ENCODE measurements around the gene LHFPL3. TPM values are rescaled to one million over a fixed set of nuclear protein-coding genes. Genes with fewer than 3 reads are reported as not detected.

The LHFPL3 gene
- total and polyA plus RNA-seq, 2 donors = 0.26 TPM; not detected in 1

DNA sequence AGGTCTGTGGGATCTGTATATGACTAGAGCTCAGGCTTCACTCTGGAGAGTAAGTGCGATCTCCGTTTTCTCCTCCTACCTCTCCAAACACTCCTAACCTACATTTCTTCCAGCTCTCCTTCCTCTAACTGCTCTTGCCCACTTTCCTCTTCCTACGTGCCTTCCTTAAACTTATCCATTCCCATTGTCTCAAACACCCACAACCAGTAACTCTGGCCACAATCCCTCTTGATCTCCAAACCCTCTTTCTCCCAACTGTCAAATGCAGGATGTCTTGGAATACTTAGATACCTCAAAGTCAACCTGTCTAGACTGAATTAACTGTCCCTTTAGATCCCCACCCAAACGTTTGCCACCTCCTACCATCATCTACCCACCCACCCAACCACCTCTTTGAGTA lies 471.9 kb downstream of the LHFPL3 start:
- 71% methylated on average over 4 of the region's 4 CpGs for WGBS

DNA sequence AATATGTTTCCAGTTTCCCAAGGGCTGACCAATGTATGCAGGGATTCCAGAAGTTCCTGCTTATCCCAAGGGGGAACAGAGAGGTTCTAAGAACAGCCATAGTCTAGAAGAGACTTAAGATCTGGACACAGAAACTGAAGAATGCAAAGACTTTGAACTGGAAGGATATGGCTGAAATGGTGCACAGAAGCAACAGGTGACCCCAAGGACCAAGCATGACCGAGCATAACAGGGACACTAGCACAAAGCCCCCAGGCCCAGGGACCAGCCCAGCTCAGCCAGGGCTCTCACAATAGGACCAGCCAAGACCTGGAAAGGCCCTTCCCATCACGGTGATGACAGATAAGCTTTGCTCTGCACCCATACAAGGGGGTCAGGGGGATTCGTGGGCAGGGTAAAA lies 472.6 kb downstream of the LHFPL3 start:
- Histone ChIP-seq H3K36me3 (ENCODE audit: insufficient read depth) (no peaks in the 10 kb centered on the region), H3K4me3 (ENCODE audit: low read depth, low read length) (no peak overlapping the region), H3K4me1 (ENCODE audit: insufficient read depth) (no peaks in the 10 kb centered on the region), H3K27ac (ENCODE audit: low read depth) (no peak overlapping the region)
- WGBS = 73% methylated on average over 3 of the region's 3 CpGs
- no peak for DNase-seq (ENCODE audit: extremely low spot score)

More for the DNA sequence above, 471.9 kb downstream of the LHFPL3 start:
- H3K4me1 ChIP-seq (ENCODE audit: insufficient read depth) = no peaks in the 10 kb centered on the region
- no peak overlapping the region for H3K27ac ChIP-seq (ENCODE audit: low read depth)
- DNase-seq (ENCODE audit: extremely low spot score) = no peak
- no peak overlapping the region for H3K4me3 ChIP-seq (ENCODE audit: low read depth, low read length)
- no peaks in the 10 kb centered on the region for H3K36me3 ChIP-seq (ENCODE audit: insufficient read depth)

DNA sequence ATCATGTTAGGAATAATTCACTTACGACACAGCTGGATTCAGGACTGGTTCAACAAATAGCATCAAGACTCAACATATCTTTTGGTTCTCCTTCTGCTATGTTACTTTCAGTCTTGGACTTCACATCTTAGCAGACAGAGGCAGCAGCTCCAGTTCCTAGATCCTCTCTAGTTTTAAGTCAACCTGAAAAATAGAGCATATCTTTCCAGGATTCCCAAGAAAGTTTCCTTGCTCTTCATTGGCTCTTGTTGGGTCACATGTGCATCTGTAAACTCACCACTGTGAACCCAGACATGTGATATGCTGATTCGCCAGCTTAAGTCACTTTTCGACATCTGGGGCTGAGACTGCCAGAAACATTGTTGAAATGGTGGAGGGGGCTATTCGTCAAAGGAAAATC lies 475.5 kb downstream of the LHFPL3 start:
- Histone ChIP-seq H3K4me1 (ENCODE audit: insufficient read depth) (no peaks in the 10 kb centered on the region), H3K27ac (ENCODE audit: low read depth) (no peak overlapping the region), H3K4me3 (ENCODE audit: low read depth, low read length) (no peak overlapping the region), H3K36me3 (ENCODE audit: insufficient read depth) (no peaks in the 10 kb centered on the region)
- WGBS = 80% methylated on average over 4 of the region's 4 CpGs
- no peak for DNase-seq (ENCODE audit: extremely low spot score)

DNA sequence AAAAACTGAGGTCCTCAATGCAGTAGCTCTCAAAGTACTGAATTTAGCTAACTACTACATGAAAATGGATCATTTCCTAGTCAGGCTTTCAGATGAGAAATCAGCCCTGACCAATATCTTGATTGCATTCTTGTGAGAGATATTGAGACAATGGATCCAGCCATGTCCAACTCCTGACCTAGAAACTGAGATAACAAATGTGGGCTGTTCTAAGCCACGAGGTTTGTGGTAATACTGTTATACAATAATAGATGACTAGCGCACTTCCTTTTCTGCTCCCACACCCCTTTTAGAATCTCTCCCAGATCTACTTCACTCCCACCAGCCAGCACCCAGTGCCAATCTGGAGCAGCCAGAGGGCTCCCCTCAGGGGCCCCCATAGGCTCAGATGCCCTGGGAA lies 476.3 kb downstream of the LHFPL3 start:
- Histone ChIP-seq H3K4me3 (ENCODE audit: low read depth, low read length) (no peak overlapping the region), H3K36me3 (ENCODE audit: insufficient read depth) (no peaks in the 10 kb centered on the region), H3K27ac (ENCODE audit: low read depth) (no peak overlapping the region), H3K4me1 (ENCODE audit: insufficient read depth) (no peaks in the 10 kb centered on the region)
- no peak for DNase-seq (ENCODE audit: extremely low spot score)
- WGBS = 76% methylated on average over 2 of the region's 2 CpGs

DNA sequence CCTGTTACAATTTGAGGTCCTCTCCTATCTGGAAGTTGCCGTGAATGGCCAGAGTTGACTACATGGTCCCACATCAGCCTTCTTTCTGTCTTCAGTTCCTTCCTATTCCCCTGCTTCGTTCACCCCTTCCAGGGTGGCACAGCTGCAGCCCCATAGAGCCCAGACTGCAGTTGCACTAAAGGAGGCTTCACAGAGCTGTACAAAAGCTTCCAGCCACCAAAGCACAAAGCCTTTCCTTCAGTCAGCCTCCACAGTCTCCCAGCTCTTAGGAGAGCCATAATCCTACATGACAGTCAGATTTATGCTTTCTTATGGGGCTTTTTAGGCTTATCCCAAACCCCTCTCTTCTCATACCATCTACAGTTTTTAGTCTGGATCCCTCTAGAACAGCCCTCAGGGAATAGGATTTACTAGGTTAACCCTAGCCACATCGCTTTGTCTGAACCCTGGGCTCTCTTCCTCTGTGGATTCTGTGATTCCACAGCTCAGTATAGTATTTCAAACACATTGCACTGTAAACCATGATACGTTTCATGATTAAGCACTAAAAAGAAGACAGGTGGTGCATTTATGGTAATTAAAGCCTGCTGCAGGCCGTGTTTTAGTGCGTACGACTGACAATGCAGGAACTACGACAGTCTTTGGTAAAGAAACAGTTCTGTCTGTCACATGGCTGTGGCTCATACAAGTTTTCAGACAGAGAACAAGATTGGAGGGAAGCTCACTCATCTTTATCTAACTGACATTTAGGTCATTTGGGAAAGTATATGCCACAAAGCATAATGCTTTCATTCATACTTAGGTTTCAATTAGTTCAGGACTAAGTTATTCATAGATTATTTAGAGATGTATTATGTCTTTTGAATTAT lies 477.3 kb downstream of the LHFPL3 start:
- Histone ChIP-seq H3K27ac (ENCODE audit: low read depth) (no peak overlapping the region), H3K4me1 (ENCODE audit: insufficient read depth) (no peaks in the 10 kb centered on the region), H3K4me3 (ENCODE audit: low read depth, low read length) (no peak overlapping the region), H3K36me3 (ENCODE audit: insufficient read depth) (no peaks in the 10 kb centered on the region)
- no peak for DNase-seq (ENCODE audit: extremely low spot score)
- 36% methylated on average over 8 of the region's 8 CpGs for WGBS

DNA sequence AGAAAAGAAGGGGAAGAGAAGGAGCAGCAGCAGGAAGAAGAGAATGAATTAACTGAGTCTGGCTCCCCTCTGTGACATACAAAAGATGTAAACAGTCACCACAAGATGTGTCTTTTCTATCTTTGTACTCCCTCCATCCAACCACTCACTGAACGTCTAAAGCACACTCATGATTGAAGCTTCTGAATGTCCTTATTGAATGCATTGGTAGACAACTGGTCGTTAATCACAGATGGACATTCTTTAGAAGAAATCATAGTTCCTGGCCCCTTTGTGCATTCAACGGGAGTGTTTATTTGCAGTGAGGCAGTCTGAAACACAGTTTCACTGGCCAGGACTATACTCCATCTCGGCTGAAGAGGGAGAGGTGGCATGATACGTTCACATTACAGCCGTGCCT lies 479.3 kb downstream of the LHFPL3 start:
- DNase-seq (ENCODE audit: extremely low spot score) = no peak
- Histone ChIP-seq H3K36me3 (ENCODE audit: insufficient read depth) (no peaks in the 10 kb centered on the region), H3K27ac (ENCODE audit: low read depth) (no peak overlapping the region), H3K4me3 (ENCODE audit: low read depth, low read length) (no peak overlapping the region), H3K4me1 (ENCODE audit: insufficient read depth) (no peaks in the 10 kb centered on the region)
- 58% methylated on average over 6 of the region's 6 CpGs for WGBS

DNA sequence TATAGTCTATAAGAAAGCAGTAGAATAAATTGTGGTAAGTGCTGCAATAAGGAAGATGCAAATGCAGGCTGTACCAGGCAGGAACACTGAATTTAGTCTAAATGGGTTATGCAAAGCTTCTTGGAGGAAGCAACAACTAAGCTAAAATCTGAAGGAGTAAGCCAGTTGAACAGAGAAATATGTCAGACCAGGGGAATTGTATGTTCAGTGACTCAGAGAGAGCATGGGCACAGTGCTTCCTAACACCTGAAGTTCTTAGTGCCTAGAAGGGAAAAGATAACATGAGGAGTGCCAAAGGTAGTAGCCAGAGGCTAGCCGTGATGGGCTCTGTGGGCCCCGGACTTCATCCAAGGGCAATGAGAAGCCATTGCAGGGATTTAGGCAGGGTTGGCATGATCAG lies 481.5 kb downstream of the LHFPL3 start:
- no peaks in the 10 kb centered on the region for H3K4me1 ChIP-seq (ENCODE audit: insufficient read depth)
- no peak overlapping the region for H3K4me3 ChIP-seq (ENCODE audit: low read depth, low read length)
- no peak for DNase-seq (ENCODE audit: extremely low spot score)
- 92% methylated on average over 2 of the region's 2 CpGs for WGBS
- no peak overlapping the region for H3K27ac ChIP-seq (ENCODE audit: low read depth)
- H3K36me3 ChIP-seq (ENCODE audit: insufficient read depth) = no peaks in the 10 kb centered on the region

DNA sequence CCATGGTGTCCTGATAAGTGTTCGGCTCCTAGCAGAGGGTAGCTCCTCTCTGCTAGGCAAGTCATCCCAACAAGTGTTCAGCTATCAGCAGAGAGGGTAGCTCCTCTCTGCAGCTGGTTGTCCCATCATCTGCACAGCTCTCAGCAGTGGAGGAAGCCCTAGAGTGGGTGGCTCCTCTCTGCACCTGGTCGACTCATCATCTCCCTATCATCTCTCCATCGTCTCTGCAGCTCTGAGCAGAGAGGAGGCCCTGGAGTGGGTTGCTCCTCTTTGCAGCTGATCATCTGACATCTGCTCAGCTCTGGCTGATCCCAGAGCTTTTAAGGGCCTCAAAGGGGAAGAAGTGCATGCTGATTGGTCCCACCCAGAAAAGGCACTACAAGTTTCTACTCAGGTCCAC lies 485.7 kb downstream of the LHFPL3 start:
- no peaks in the 10 kb centered on the region for H3K4me1 ChIP-seq (ENCODE audit: insufficient read depth)
- no peaks in the 10 kb centered on the region for H3K36me3 ChIP-seq (ENCODE audit: insufficient read depth)
- no peak overlapping the region for H3K27ac ChIP-seq (ENCODE audit: low read depth)
- no peak overlapping the region for H3K4me3 ChIP-seq (ENCODE audit: low read depth, low read length)
- no peak for DNase-seq (ENCODE audit: extremely low spot score)
- 72% methylated on average over 3 of the region's 3 CpGs for WGBS

DNA sequence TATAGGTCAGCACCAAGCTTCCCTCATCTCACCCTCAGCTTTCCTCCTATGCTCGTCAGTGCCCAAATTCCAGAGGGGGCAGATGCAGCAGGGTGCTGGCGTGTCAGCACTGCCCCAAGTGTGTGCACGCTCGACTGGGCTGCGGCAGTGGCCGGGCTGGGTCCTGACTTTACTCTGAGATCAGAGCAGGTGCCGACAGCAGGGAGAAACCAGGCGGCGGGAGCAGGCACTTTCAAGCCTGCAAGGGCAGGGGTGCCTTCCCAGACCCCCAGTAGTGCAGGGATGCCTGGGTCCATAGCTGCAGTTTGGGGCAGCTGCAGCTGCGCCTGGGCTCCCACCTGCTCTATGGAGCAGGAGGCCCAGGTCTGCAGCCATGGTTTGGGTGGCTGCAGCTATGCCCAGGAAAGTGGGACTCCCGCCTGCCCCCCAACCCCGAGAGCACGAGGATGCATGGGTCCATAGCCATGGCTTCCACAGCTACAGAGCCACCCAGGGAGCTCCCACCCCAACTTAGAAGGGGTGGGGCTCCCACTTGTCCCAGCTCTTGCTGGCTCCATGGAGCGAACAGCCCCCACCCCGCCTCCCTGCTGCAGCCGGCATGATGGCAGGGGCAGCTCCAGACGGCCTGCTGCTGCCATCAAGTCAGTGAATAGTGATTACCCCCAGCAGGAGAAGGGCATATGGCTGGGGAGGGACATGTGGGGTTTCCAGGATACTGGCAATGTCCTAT lies 486.4 kb downstream of the LHFPL3 start:
- Histone ChIP-seq H3K4me3 (ENCODE audit: low read depth, low read length) (no peak overlapping the region), H3K27ac (ENCODE audit: low read depth) (no peak overlapping the region), H3K4me1 (ENCODE audit: insufficient read depth) (no peaks in the 10 kb centered on the region), H3K36me3 (ENCODE audit: insufficient read depth) (no peaks in the 10 kb centered on the region)
- DNase-seq (ENCODE audit: extremely low spot score) = no peak
- 82% methylated on average over 17 of the region's 17 CpGs for WGBS

DNA sequence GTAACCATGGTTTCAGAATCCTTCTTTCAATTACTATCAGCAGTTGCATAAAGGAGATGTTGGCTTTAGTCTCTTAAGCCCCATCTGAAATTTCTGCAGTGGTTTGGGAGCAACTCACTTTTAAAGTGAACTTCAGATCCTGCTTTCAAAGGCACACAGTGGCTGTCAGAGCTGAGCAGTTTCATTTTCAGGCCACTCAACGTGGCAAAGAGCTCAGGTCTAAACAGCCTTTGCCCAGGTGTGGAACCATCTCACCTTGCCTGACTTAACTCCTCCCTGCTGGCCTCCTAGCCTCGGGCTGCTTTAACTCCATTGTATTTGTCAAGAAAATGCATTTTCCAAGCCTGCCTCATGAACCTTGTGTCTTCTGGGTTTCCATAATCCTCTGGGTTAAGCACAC lies 488.1 kb downstream of the LHFPL3 start:
- 54% methylated on average over 2 of the region's 2 CpGs for WGBS
- no peaks in the 10 kb centered on the region for H3K4me1 ChIP-seq (ENCODE audit: insufficient read depth)
- DNase-seq (ENCODE audit: extremely low spot score) = no peak
- H3K36me3 ChIP-seq (ENCODE audit: insufficient read depth) = no peaks in the 10 kb centered on the region
- H3K27ac ChIP-seq (ENCODE audit: low read depth) = no peak overlapping the region
- H3K4me3 ChIP-seq (ENCODE audit: low read depth, low read length) = no peak overlapping the region

DNA sequence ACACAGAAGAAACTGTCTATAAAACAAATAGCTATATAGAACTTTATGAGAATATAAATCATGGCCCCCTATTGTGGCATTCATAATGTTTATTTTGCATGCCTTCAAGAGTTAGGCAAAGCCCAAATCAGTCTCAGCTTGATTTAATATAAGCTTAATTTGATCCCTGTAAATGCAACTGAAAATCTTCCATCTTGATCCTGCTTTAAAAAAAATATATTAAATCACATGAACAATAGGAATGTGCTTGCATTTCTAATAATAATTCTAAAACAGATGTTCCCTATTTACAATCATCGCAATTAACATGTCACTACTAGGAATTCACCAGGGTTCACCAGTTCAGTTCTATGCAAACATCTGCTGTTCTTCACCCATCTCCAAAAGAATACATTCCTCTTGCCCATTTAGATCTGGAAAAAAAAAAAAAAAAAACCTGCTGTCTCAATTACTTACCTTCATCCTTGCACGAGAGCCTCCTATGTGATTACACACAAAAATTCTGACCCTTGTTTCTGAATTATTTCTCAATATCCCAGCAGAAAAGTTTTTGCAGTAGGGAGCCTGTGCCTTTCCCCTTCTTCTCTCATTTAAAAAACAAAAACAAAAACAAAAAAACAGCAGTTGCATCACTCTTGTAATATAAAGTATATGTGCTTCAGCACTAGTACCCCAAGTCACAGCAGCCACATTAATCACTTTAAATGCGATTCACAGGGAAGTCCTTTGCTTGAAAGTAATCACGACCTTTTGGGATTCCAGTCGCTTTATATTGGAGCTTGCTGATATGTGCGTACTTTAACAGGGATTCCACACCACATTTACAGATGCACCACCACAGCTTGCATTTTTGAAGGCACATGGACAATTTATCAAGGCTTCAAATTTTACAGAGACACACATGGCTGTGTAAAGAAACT lies 490.8 kb downstream of the LHFPL3 start:
- 23% methylated on average over 6 of the region's 6 CpGs for WGBS
- Histone ChIP-seq H3K36me3 (ENCODE audit: insufficient read depth) (no peaks in the 10 kb centered on the region), H3K27ac (ENCODE audit: low read depth) (no peak overlapping the region), H3K4me3 (ENCODE audit: low read depth, low read length) (no peak overlapping the region), H3K4me1 (ENCODE audit: insufficient read depth) (no peaks in the 10 kb centered on the region)
- peak; percentile 13 for DNase-seq (ENCODE audit: extremely low spot score)

DNA sequence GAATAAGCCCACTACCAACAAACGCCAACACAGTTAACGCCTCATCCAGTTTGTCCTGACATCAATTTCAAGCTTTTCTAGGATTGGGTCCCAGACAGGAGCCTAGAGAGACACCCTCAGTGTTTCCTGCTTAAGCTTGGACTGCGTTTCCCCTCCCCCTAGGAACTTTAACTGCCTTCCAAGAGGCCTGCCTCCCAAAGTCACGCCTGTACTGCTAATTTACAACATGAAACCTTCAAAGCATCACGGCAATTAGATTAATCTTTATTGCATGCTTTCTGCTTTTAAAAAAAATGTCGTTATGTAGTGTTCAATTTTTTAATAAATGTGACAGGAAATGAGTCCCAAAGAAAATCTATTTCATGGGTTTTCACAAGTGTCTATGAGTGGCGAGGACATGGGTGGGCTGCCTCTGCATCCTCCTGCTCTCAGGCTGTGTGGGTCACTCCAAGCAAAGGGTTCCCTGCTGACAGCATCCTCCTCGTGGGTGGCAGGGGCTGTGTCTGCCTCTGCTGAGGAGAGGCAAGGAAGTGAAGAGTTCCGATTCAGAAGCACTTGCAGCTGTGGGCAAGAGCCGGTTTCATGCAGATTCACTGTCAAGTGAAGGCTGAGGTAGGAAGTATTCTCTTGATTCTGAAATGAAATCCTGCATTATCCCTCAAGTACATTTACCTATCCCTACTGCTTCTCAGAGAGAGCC lies 492.6 kb downstream of the LHFPL3 start:
- H3K36me3 ChIP-seq (ENCODE audit: insufficient read depth) = no peaks in the 10 kb centered on the region
- no peak overlapping the region for H3K27ac ChIP-seq (ENCODE audit: low read depth)
- WGBS = 55% methylated on average over 10 of the region's 10 CpGs
- H3K4me3 ChIP-seq (ENCODE audit: low read depth, low read length) = no peak overlapping the region
- no peak for DNase-seq (ENCODE audit: extremely low spot score)
- H3K4me1 ChIP-seq (ENCODE audit: insufficient read depth) = no peaks in the 10 kb centered on the region

DNA sequence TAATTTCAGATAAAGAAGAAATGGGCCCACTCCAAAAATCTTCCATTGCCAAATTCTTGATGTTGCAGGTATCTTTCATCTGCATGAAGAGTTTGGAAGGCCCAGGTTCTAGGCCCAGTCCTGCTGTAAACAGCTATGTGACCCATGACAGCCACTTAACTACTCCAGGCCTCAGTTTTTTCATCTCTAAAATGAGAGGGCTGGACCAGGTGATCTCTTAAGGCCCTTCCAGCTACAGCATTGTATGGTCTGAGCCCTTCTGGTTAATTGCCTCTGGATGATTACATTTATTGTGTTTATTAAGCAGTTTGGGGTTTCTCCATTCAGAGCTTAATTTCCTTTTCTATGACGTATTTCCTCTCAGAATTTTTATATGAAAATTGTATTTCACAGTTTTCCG lies 494.8 kb downstream of the LHFPL3 start:
- H3K27ac ChIP-seq (ENCODE audit: low read depth) = no peak overlapping the region
- H3K4me3 ChIP-seq (ENCODE audit: low read depth, low read length) = no peak overlapping the region
- WGBS = 90% methylated on average over 2 of the region's 2 CpGs
- no peak for DNase-seq (ENCODE audit: extremely low spot score)
- no peaks in the 10 kb centered on the region for H3K36me3 ChIP-seq (ENCODE audit: insufficient read depth)
- no peaks in the 10 kb centered on the region for H3K4me1 ChIP-seq (ENCODE audit: insufficient read depth)
